SJCRH30 (cell line): ENCODE data around the gene KCMF1. TPM values are rescaled to one million over a fixed set of nuclear protein-coding genes. Genes with fewer than 3 reads are reported as not detected.

Experiments used
- DNase-seq, 2 experiments: peaks; one replicate each; pipeline ENCODE4 v3.0.0-alpha.2; 2015 to 2020
- H3K27ac ChIP-seq: fragments of 250-450 bp; sonication (Bioruptor Pico); 2 replicates; pipeline ENCODE4 v1.5.1; 2020; ENCODE audit warnings: mild to moderate bottlenecking, moderate library complexity
- H3K27me3 ChIP-seq: fragments of 250-450 bp; sonication (Bioruptor Pico); 2 replicates; pipeline ENCODE4 v1.5.1; 2020; ENCODE audit warnings: mild to moderate bottlenecking, moderate library complexity
- H3K36me3 ChIP-seq: fragments of 250-450 bp; sonication (Bioruptor Pico); 2 replicates; pipeline ENCODE4 v1.5.1; 2020; ENCODE audit warnings: mild to moderate bottlenecking, moderate library complexity
- H3K4me1 ChIP-seq: fragments of 250-450 bp; sonication (Bioruptor Pico); 2 replicates; pipeline ENCODE4 v1.5.1; 2020; ENCODE audit warnings: mild to moderate bottlenecking, moderate library complexity
- H3K4me3 ChIP-seq: fragments of 250-450 bp; sonication (Bioruptor Pico); 2 replicates; pipeline ENCODE4 v1.5.1; 2020; ENCODE audit warnings: mild to moderate bottlenecking, moderate library complexity
- H3K9me3 ChIP-seq: fragments of 250-450 bp; sonication (Bioruptor Pico); replicated peaks from 2 replicates; pipeline ENCODE4 v1.5.1; 2020; ENCODE audit warnings: mild to moderate bottlenecking, moderate library complexity
- total RNA-seq: library from RNA; depleted of rRNA; stranded (reverse); fragments of >200 nt; shearing (Covaris generic); gene quantifications from 2 replicates; pipeline ENCODE4 v1.2.3, GENCODE V29; 2014

KCMF1 gene
- total RNA-seq, 1 experiment from 2014 or later, result 93.0 TPM

DNA sequence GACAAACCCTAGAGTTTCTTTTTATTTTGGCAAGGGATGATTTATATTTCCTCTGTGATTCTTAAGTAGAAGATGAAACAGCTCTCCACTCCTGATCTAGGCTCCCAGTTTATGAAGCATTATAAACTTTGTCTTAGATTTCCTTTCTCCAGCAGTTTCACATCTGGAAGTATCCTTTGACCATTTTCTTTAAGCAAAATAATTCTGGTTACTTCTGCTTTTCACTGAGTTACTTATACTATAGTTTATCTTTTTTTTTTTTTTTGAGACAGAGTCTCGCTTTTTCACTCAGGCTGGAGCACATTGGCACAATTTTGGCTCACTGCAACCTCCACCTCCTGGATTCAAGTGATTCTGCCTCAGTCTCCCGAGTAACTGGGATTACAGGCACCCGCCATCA, 45.5 kb downstream of the KCMF1 start:
- H3K4me3 ChIP-seq, result no peak overlapping the region
- peaks cover 8% of the 10 kb centered on the region for H3K4me1 ChIP-seq
- H3K36me3 ChIP-seq, result peaks cover 3% of the 10 kb centered on the region
- no peaks in the 10 kb centered on the region; the same call in 1 of the 2 replicates for H3K27me3 ChIP-seq
- no peaks in the 10 kb centered on the region for H3K9me3 ChIP-seq
- H3K27ac ChIP-seq, result no peak overlapping the region
- no peak for DNase-seq

DNA sequence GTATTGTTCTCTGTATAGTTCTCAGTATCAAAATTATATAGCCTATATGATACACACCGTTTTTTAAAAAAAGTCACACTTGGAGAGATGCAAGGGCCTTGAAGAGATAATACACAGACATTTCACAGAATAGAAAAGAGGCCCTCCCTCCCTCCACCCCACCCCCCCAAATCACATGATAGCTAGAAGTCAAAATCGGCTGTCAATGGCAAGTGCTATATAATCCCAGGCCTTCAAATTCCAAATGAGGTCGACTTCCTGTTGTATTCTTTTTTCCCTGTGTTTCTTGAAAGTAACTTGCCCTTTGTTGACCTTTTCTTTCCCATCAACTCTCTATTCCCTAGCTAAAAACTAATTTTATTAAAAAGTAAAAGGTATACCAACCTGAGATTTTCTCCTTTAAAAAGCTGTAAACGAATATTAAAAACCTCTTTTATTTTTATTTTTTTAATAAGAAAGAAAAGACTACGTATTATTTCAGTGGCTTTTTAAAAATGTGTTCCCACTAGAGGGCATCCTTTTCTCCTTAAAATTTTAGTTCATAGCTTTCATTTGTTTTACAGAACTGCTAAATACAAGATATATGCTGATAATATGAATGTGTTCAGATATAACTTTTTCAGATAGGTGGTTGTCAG, 46.6 kb downstream of the KCMF1 start:
- no peak overlapping the region for H3K4me3 ChIP-seq
- peaks cover 3% of the 10 kb centered on the region; the same call in 1 of the 2 replicates for H3K36me3 ChIP-seq
- H3K27me3 ChIP-seq, result no peaks in the 10 kb centered on the region; the same call in 1 of the 2 replicates
- DNase-seq, result peak in 1 of 2 experiments; percentile 34
- peaks cover 8% of the 10 kb centered on the region for H3K4me1 ChIP-seq
- no peaks in the 10 kb centered on the region for H3K9me3 ChIP-seq
- peak overlapping the region; percentile 9; the same call in 1 of the 2 replicates for H3K27ac ChIP-seq

- H3K9me3 ChIP-seq, result no peaks in the 10 kb centered on the region
- no peak for DNase-seq
- H3K27ac ChIP-seq, result peak overlapping the region; percentile 9; the same call in 1 of the 2 replicates
- H3K4me3 ChIP-seq, result no peak overlapping the region
- peaks cover 8% of the 10 kb centered on the region for H3K4me1 ChIP-seq
- peaks cover 3% of the 10 kb centered on the region; the same call in 1 of the 2 replicates for H3K36me3 ChIP-seq
- no peaks in the 10 kb centered on the region; the same call in 1 of the 2 replicates for H3K27me3 ChIP-seq
Observed at GRCh38 chr2:85018049-85018447, 47.1 kb downstream of the KCMF1 start.

GRCh38 chr2:85019121-85019520, 48.2 kb downstream of the KCMF1 start:
- no peaks in the 10 kb centered on the region; the same call in 1 of the 2 replicates for H3K27me3 ChIP-seq

DNA sequence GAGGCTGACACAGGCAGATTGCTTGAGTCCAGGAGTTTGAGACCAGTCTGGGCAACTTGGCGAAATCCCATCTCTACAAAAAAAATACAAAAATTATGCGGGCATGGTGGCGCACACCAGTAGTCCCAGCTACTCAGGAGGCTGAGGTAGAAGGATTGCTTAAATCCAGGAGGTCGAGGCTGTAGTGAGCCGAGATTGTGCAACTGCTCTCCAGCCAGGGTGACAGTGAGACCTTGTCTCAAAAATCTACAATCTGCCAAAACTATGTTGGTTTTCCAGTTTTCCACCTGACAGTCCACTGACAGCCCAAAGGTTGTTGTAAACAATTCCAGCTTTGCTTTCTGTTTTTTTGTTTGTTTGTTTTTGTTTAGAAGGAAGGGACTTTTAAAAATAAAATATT, 51.3 kb downstream of the KCMF1 start:
- Histone ChIP-seq H3K9me3 (no peaks in the 10 kb centered on the region), H3K4me1 (peaks cover 8% of the 10 kb centered on the region), H3K36me3 (no peaks in the 10 kb centered on the region; the same call in none of the 2 replicates), H3K27ac (no peak overlapping the region), H3K4me3 (no peak overlapping the region), H3K27me3 (no peaks in the 10 kb centered on the region; the same call in 1 of the 2 replicates)
- no peak for DNase-seq

More at GRCh38 chr2:85019121-85019520, 48.2 kb downstream of the KCMF1 start:
- Histone ChIP-seq H3K4me1 (peaks cover 8% of the 10 kb centered on the region), H3K9me3 (no peaks in the 10 kb centered on the region), H3K4me3 (no peak overlapping the region), H3K27ac (no peak overlapping the region), H3K36me3 (peaks cover under 1% of the 10 kb centered on the region)
- DNase-seq, result no peak

- H3K27ac ChIP-seq, result no peak overlapping the region
- H3K9me3 ChIP-seq, result no peaks in the 10 kb centered on the region
- H3K4me3 ChIP-seq, result no peak overlapping the region
- H3K27me3 ChIP-seq, result no peaks in the 10 kb centered on the region
- peaks cover 16% of the 10 kb centered on the region for H3K36me3 ChIP-seq
- H3K4me1 ChIP-seq, result no peaks in the 10 kb centered on the region
- DNase-seq, result no peak
Observed at GRCh38 chr2:85024372-85025047, 53.5 kb downstream of the KCMF1 start.

DNA sequence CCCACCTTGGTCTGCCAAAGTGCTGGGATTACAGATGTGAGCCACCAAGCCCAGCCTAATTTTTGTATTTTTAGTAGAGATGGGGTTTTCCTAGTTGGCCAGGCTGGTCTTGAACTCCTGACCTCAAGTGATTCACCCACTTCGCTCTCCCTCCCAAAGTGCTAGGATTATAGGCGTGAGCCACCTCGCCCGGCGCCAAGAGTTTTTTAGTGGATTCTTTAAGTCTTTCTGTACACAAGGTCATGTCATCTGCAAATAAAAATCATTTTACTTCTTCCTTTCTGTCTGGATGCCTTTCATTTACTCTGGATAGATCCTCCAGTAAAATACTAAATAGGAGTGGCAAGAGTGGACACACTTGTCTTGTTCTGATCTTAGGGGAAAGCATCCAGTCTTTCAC, 61.7 kb downstream of the KCMF1 start:
- H3K27me3 ChIP-seq, result no peaks in the 10 kb centered on the region
- H3K4me1 ChIP-seq, result no peaks in the 10 kb centered on the region
- DNase-seq, result no peak
- no peak overlapping the region for H3K27ac ChIP-seq
- peaks cover 61% of the 10 kb centered on the region for H3K36me3 ChIP-seq
- H3K9me3 ChIP-seq, result no peaks in the 10 kb centered on the region
- no peak overlapping the region for H3K4me3 ChIP-seq

- H3K4me1 ChIP-seq, result no peaks in the 10 kb centered on the region
- no peaks in the 10 kb centered on the region for H3K9me3 ChIP-seq
- H3K27me3 ChIP-seq, result no peaks in the 10 kb centered on the region
- H3K36me3 ChIP-seq, result peaks cover 57% of the 10 kb centered on the region
- H3K27ac ChIP-seq, result no peak overlapping the region
- DNase-seq, result no peak
- H3K4me3 ChIP-seq, result no peak overlapping the region
Observed at GRCh38 chr2:85033388-85033787, 62.4 kb downstream of the KCMF1 start.

GRCh38 chr2:85034158-85034557, 63.2 kb downstream of the KCMF1 start:
- H3K27me3 ChIP-seq, result no peaks in the 10 kb centered on the region
- no peaks in the 10 kb centered on the region for H3K4me1 ChIP-seq
- no peak for DNase-seq
- H3K9me3 ChIP-seq, result no peaks in the 10 kb centered on the region
- peaks cover 53% of the 10 kb centered on the region for H3K36me3 ChIP-seq
- H3K4me3 ChIP-seq, result no peak overlapping the region
- no peak overlapping the region for H3K27ac ChIP-seq

DNA sequence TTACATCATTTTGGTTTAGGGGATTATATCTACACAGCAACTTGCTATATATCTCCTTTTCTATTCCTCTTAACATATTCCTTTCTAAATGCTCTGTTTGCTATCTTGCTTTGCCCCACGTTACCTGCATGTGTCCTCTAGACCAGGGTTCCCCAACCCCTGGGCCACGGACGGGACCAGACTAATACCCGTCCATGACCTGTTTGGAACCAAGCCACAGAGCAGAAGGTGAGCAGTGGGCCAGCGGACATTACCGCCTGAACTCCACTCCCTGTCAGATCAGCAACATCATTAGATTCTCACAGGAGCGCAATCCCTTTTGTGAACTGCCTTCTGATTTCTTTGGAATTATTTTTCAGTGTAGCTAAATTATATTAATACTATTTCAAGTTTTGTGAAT, 66.7 kb downstream of the KCMF1 start:
- DNase-seq, result no peak
- Histone ChIP-seq H3K9me3 (no peaks in the 10 kb centered on the region), H3K4me1 (no peaks in the 10 kb centered on the region), H3K27me3 (no peaks in the 10 kb centered on the region), H3K36me3 (peaks cover 44% of the 10 kb centered on the region), H3K4me3 (no peak overlapping the region), H3K27ac (no peak overlapping the region)

GRCh38 chr2:85042330-85042729, 71.4 kb downstream of the KCMF1 start:
- no peaks in the 10 kb centered on the region for H3K9me3 ChIP-seq
- peaks cover 55% of the 10 kb centered on the region for H3K36me3 ChIP-seq
- no peak overlapping the region for H3K4me3 ChIP-seq
- DNase-seq, result no peak
- H3K4me1 ChIP-seq, result no peaks in the 10 kb centered on the region
- H3K27ac ChIP-seq, result no peak overlapping the region
- no peaks in the 10 kb centered on the region for H3K27me3 ChIP-seq

GRCh38 chr2:85048534-85048933, 77.6 kb downstream of the KCMF1 start:
- Histone ChIP-seq H3K4me3 (no peak overlapping the region), H3K9me3 (no peaks in the 10 kb centered on the region), H3K27me3 (no peaks in the 10 kb centered on the region), H3K27ac (no peak overlapping the region), H3K36me3 (peaks cover 73% of the 10 kb centered on the region), H3K4me1 (peaks cover 2% of the 10 kb centered on the region; the same call in 1 of the 2 replicates)
- DNase-seq, result no peak

- Histone ChIP-seq H3K9me3 (no peaks in the 10 kb centered on the region), H3K27me3 (no peaks in the 10 kb centered on the region), H3K36me3 (peaks cover 68% of the 10 kb centered on the region), H3K4me1 (peaks cover 7% of the 10 kb centered on the region; the same call in 1 of the 2 replicates), H3K27ac (no peak overlapping the region), H3K4me3 (no peak overlapping the region)
- DNase-seq, result no peak
Observed at GRCh38 chr2:85049236-85049635, 78.3 kb downstream of the KCMF1 start.

DNA sequence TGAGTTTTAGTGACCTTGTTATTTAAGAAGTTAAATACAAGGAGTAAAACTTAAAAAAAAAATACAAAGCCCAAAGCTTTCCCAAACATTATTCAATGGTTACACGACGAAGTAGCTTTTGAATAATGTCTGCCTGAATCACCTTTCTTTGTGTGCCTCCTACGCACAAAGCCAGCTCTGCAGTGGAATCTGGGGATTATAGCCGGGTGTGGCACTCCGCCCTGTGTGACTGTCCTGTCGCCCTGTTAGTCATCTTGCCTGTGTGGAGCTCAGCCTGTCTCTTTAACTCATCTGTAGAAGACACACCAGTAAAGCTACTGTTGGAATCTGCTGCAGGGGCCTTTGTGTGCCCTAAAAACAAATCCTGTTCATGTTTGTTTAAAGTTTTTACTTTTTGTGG, 82.8 kb downstream of the KCMF1 start:
- DNase-seq, result peak; percentile 34 to 40
- H3K27ac ChIP-seq, result no peak overlapping the region
- H3K27me3 ChIP-seq, result no peaks in the 10 kb centered on the region
- peaks cover 28% of the 10 kb centered on the region for H3K36me3 ChIP-seq
- H3K4me1 ChIP-seq, result peaks cover 28% of the 10 kb centered on the region
- no peaks in the 10 kb centered on the region for H3K9me3 ChIP-seq
- no peak overlapping the region for H3K4me3 ChIP-seq

- H3K36me3 ChIP-seq, result peaks cover 5% of the 10 kb centered on the region
- no peak overlapping the region for H3K27ac ChIP-seq
- no peaks in the 10 kb centered on the region for H3K9me3 ChIP-seq
- DNase-seq, result no peak
- peaks cover 28% of the 10 kb centered on the region for H3K4me1 ChIP-seq
- no peaks in the 10 kb centered on the region for H3K27me3 ChIP-seq
- H3K4me3 ChIP-seq, result no peak overlapping the region
Observed at GRCh38 chr2:85057226-85057962, 86.4 kb downstream of the KCMF1 start.
